Activated naive CD8-positive, alpha-beta T cell treated with anti-CD3 and anti-CD28 coated beads for 36 hours (primary cell): ENCODE data around the gene BARX2. TPM values are rescaled to one million over a fixed set of nuclear protein-coding genes. Genes with fewer than 3 reads are reported as not detected.
A peak's percentile ranks its signal among the peaks of the same experiment; 100 is the strongest.
"Not testable (repeated sequence)": the region's sequence is repeated elsewhere in the genome, so short reads cannot be mapped to it uniquely, and the experiment has no call there.

Experiments used
- DNase-seq: peaks from one replicate; pipeline ENCODE4 v3.0.0; 2021
- H3K27ac Mint-ChIP-seq: one replicate; pipeline ENCODE4 v1.8.0; 2022; ENCODE audit warnings: mild to moderate bottlenecking, moderate library complexity, mixed read lengths
- H3K27me3 Mint-ChIP-seq: one replicate; pipeline ENCODE4 v1.8.0; 2022; ENCODE audit warnings: mild to moderate bottlenecking, mixed read lengths
- H3K36me3 Mint-ChIP-seq: one replicate; pipeline ENCODE4 v1.8.0; 2021; ENCODE audit warnings: mild to moderate bottlenecking, mixed read lengths
- H3K4me1 Mint-ChIP-seq: one replicate; pipeline ENCODE4 v1.8.0; 2021; ENCODE audit warnings: mixed read lengths
- H3K4me3 Mint-ChIP-seq: one replicate; pipeline ENCODE4 v1.8.0; 2022; ENCODE audit warnings: mild to moderate bottlenecking, moderate library complexity, mixed read lengths
- H3K9me3 Mint-ChIP-seq: one replicate; pipeline ENCODE4 v1.8.0; 2022; ENCODE audit warnings: mixed read lengths
- total RNA-seq, 2 experiments: library from RNA; stranded (reverse); gene quantifications; one replicate each; pipeline ENCODE4 v1.2.3, GENCODE V29; 2021

BARX2 gene, protein sequence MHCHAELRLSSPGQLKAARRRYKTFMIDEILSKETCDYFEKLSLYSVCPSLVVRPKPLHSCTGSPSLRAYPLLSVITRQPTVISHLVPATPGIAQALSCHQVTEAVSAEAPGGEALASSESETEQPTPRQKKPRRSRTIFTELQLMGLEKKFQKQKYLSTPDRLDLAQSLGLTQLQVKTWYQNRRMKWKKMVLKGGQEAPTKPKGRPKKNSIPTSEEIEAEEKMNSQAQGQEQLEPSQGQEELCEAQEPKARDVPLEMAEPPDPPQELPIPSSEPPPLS
- total RNA-seq: under 1 TPM in 1 of 2 experiments, not detected in 1; 0.12 TPM

DNA sequence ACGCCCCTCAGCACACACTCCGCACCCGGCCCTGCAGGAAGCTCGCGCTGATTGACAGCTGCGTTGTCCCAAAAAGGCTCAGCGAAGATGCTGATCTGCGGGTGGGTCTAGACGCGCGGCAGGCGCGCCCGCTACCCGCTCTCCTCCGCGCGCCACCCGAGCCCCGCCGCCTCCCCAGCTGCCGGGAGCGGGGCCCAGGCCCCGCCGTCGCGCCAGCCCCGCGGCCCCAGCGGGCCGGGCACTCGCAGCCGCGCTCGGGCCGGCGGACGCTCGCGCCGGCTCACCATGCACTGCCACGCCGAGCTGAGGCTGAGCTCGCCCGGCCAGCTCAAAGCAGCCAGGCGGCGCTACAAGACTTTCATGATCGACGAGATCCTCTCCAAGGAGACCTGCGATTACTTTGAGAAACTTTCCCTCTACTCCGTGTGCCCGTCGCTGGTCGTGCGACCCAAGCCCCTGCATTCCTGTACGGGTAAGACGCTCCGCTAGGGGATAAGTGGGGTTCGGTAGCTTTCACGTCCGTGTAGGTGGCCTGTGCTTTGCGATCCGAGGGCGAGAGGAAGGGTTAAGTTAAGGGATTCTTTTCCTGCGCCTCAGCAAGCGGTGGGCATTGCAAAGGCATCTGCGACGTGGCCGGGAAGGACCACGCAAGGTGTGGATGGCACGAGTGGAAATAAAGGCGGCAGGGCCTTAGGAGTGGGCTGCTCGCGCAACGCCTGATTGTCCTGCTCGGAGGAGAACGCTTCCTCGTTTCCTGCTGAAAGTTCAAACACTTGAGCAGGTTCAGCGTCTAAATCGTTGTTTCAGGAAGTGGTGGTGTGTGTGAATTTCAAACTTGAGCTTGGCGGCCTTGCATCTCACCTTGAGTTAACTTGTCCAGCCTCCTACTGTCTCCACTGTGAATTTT is at the start of gene BARX2:
Gene BARX2, plus strand, starts transcription at position 98 of the 907 bp plus-strand sequence. Its CDS starts 188 bp downstream, at position 286.
- Mint-ChIP-seq H3K36me3 (no peaks in the 10 kb centered on the region), H3K9me3 (no peaks in the 10 kb centered on the region), H3K27ac (no peak within 1 kb of the TSS), H3K4me3 (peak within 1 kb of the TSS; percentile 57), H3K27me3 (peaks cover 88% of the 10 kb centered on the region), H3K4me1 (peaks cover 20% of the 10 kb centered on the region)
- DNase-seq: peak; percentile 21

DNA sequence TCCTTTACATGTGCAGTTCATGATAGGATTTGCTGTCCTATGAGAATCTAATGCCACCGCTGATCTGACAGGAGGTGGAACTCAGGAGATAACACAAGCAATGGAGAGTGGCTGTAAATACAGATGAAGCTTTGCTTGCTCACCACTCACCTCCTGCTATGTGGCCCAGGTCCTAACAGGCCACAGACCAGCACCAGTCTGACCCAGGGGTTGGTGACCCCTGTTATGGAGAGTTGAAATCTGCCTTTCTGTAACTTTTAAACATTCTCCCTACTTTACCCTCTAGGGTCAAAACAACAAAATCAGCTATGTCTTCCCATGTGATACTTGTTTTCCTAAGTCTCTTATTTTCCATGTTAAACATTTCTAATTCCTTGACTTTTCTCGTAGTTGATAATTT is 48.7 kb upstream of the BARX2 start:
- Mint-ChIP-seq H3K27ac (no peak overlapping the region), H3K36me3 (no peaks in the 10 kb centered on the region), H3K4me3 (no peak overlapping the region), H3K9me3 (no peaks in the 10 kb centered on the region), H3K4me1 (peaks cover under 1% of the 10 kb centered on the region), H3K27me3 (no peaks in the 10 kb centered on the region)
- no peak for DNase-seq

DNA sequence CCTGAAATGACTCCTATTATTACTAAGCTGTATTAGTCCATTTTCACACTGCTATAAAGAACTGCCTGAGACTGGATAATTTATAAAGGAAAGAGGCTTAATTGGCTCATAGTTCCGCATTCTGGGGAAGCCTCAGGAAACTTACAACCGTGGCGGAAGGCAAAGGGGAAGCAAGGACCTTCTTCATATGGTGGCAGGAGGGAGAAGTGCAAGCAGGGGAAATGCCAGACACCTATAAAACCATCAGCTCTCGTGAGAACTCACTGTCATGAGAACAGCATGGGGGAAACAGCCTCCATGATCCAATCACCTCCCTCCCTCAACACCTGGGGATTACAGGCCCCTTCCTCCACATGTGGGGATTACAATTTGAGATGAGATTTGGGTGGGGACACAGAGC is 47.9 kb upstream of the BARX2 start:
- H3K4me3 Mint-ChIP-seq, DNase-seq, H3K4me1 Mint-ChIP-seq, H3K36me3 Mint-ChIP-seq, H3K9me3 Mint-ChIP-seq, H3K27me3 Mint-ChIP-seq, H3K27ac Mint-ChIP-seq: not testable (repeated sequence)

DNA sequence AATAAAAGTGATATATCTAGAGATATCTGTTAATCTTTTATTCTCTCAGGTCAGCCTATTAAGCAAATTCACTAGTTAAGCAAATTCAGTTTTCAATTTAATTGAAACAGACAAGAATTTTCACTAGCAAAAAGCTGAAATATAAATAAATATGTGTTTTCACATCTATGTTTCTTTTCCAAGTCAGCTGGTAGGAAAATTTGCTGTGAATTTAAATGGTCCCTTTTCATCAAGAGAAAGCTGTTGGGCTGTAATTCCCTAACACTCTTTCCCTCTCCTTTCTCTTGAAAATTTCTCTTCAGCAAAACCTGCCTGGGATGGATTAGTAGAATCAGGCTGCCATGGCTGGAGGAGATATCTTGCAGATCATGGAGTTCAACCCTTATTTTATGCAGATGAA is 46.9 kb upstream of the BARX2 start:
- Mint-ChIP-seq H3K4me3 (no peak overlapping the region), H3K36me3 (no peaks in the 10 kb centered on the region), H3K9me3 (no peaks in the 10 kb centered on the region), H3K27ac (no peak overlapping the region), H3K27me3 (no peaks in the 10 kb centered on the region), H3K4me1 (peaks cover 2% of the 10 kb centered on the region)
- no peak for DNase-seq

DNA sequence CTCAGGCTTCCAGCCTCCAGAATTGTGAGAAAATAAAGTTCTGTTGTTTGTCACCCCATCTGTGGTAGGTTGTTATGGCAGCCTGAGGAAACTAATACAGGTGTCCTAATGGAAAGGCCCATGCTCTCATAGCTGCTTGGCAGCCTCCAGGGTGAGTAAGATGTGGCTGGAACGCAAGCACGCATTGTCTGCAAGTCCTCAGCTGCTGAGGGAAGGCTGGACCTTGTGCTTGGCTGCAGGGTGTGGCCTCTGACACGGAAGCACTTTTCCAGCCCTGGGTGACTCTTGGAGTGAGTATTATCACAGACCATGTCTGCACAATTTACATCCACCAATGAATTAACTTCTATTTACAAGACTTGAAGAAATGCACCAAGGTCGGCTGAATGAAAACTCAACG is 44.4 kb upstream of the BARX2 start:
- Mint-ChIP-seq H3K36me3 (no peaks in the 10 kb centered on the region), H3K27me3 (no peaks in the 10 kb centered on the region), H3K9me3 (no peaks in the 10 kb centered on the region), H3K4me3 (no peak overlapping the region), H3K4me1 (peaks cover 2% of the 10 kb centered on the region), H3K27ac (no peak overlapping the region)
- DNase-seq: no peak

DNA sequence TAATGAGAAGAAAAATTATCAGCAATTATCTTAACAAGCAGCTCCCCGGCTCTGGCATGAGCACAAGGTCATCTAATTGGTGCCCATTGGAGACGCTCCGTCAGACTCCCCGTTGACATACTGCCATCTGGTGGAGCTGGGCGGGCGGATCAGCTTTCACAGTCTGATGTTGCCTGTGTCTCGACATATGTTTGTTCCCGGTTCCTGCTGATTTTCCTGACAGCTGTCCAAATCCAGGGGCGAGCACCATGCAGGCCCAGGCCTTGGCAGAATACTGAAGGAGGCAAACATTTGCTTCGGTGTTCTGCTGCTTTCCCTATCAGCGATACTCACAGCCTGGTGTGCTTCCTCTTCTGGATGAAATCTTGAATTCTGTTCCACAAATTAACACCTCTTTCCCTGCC is 43.8 kb upstream of the BARX2 start:
- H3K27ac Mint-ChIP-seq: no peak overlapping the region
- H3K36me3 Mint-ChIP-seq: no peaks in the 10 kb centered on the region
- H3K9me3 Mint-ChIP-seq: no peaks in the 10 kb centered on the region
- peaks cover 2% of the 10 kb centered on the region for H3K4me1 Mint-ChIP-seq
- H3K27me3 Mint-ChIP-seq: no peaks in the 10 kb centered on the region
- peak; percentile 64 for DNase-seq
- no peak overlapping the region for H3K4me3 Mint-ChIP-seq

DNA sequence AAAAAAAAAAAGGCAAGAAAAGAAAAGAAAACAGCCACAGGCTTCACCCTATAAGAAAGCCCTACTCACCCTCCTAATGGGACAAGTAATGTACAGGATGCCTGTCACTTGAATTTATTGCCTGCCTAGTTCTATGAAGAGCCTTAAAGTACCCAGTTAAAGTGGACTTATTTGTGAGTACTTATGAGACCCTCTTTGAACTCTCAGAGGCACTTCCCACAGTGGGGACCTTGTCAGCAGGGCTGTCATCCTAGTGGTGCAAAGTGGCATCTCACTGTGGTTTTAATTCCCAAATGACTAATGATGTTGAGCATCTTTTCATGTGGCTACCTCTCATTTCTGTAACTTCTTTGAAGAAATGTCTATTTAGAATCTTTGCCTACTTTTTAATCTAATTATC is 41.8 kb upstream of the BARX2 start:
- Mint-ChIP-seq H3K36me3 (no peaks in the 10 kb centered on the region), H3K27ac (no peak overlapping the region), H3K4me3 (no peak overlapping the region), H3K27me3 (no peaks in the 10 kb centered on the region), H3K4me1 (peaks cover 2% of the 10 kb centered on the region), H3K9me3 (no peaks in the 10 kb centered on the region)
- DNase-seq: peak; percentile 11

DNA sequence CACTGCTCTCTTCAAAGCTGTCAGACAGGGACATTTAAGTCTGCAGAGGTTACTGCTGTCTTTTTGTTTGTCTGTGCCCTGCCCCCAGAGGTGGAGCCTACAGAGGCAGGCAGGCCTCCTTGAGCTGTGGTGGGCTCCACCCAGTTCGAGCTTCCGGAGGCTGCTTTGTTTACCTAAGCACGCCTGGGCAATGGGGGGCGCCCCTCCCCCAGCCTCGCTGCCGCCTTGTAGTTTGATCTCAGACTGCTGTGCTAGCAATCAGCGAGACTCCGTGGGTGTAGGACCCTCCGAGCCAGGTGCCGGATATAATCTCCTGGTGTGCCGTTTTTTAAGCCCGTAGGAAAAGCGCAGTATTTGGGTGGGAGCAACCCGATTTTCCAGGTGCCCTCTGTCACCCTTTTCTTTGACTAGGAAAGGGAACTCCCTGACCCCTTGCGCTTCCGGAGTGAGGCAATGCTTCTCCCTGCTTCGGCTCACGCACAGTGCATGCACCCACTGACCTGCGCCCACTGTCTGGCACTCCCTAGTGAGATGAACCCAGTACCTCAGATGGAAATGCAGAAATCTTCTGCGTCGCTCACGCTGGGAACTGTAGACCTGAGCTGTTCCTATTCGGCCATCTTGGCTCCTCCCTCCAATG is 31.2 kb upstream of the BARX2 start:
- H3K4me1 Mint-ChIP-seq, H3K9me3 Mint-ChIP-seq, H3K27ac Mint-ChIP-seq, H3K36me3 Mint-ChIP-seq, DNase-seq, H3K27me3 Mint-ChIP-seq: not testable (repeated sequence)
- peak overlapping the region; percentile 10 for H3K4me3 Mint-ChIP-seq

DNA sequence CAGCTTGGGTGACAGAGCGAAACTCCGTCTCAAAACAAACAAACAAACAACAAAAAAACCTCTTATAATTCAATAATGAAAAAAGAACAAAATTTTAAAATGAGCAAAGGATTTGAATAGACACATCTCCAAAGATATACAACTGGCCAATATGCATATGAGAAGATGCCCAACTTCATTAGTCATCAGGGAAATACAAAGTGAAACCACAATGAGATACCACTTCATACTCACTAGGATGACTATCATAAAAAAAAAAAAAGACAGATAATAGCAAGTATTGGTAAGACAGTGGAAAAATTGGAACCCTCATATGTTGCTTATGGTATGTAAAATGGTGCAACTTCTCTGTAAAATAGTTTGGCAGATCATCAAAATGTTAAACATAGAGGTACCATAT is 28.7 kb upstream of the BARX2 start:
- Mint-ChIP-seq H3K36me3 (no peaks in the 10 kb centered on the region), H3K9me3 (peaks cover 7% of the 10 kb centered on the region), H3K27ac (no peak overlapping the region), H3K27me3 (no peaks in the 10 kb centered on the region), H3K4me3 (no peak overlapping the region), H3K4me1 (no peaks in the 10 kb centered on the region)
- DNase-seq: no peak

DNA sequence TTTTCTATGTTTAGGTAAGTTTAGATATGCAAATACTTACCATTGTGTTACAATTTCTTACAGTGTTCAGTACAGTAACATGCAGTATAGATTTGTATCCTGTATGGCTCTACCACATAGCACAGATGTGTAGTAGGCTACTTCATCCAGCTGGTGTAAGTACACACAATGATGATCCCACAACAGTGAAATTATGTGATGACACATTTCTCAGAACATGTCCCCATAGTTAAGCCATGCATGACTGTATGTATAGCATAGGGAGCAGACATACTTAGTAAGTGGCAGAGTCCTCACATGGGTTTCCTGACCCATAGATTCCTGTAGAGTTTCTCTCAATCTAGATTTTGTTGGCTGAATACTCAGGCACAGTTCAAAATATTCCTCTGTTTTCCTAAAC is 26.8 kb upstream of the BARX2 start:
- H3K9me3 Mint-ChIP-seq: peaks cover 7% of the 10 kb centered on the region
- H3K4me3 Mint-ChIP-seq: no peak overlapping the region
- H3K27ac Mint-ChIP-seq: no peak overlapping the region
- no peak for DNase-seq
- no peaks in the 10 kb centered on the region for H3K36me3 Mint-ChIP-seq
- no peaks in the 10 kb centered on the region for H3K4me1 Mint-ChIP-seq
- no peaks in the 10 kb centered on the region for H3K27me3 Mint-ChIP-seq

DNA sequence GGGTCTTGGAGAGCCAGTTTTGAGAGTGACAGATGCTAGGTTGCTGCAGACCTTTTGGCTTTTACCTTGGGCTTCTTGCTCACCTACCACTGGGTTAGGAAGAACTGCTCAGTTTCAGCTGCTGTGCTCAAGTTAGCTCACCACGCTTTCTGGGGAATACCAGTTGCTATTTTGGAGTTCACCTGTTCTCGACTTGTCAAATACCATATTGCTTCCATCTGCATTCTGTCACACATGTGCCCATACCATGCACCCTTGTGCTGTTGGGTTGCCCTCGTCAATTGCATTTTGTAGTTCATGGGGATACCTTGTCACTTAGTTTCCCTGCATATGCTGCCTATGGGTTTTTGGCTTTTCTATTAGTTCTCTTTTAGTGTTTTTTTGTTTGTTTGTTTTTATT is 23.0 kb upstream of the BARX2 start:
- DNase-seq: no peak
- Mint-ChIP-seq H3K9me3 (no peaks in the 10 kb centered on the region), H3K36me3 (no peaks in the 10 kb centered on the region), H3K4me1 (no peaks in the 10 kb centered on the region), H3K4me3 (no peak overlapping the region), H3K27ac (no peak overlapping the region), H3K27me3 (peaks cover under 1% of the 10 kb centered on the region)

DNA sequence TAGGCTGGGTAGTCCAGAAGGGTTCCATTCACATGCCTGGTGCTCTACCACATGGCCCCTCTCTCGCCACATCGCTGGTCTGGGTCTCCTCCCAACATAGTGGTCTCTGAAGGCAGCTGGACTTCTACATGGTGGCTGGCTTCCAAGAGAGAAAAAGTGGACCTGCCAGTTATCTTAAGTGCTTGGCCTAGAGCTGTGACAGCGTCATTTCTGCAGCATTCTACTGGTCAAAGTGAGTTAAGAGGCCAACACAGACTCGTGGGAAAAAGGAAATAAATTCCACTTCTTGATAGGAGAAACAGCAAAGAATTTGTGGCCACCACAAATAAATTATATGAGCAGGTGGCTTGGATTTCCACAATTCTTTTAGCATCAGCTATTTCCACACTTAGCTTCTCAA is 21.0 kb upstream of the BARX2 start:
- Mint-ChIP-seq H3K4me3 (no peak overlapping the region), H3K36me3 (no peaks in the 10 kb centered on the region), H3K9me3 (peaks cover 5% of the 10 kb centered on the region), H3K27me3 (peaks cover 3% of the 10 kb centered on the region), H3K4me1 (no peaks in the 10 kb centered on the region), H3K27ac (no peak overlapping the region)
- DNase-seq: no peak

DNA sequence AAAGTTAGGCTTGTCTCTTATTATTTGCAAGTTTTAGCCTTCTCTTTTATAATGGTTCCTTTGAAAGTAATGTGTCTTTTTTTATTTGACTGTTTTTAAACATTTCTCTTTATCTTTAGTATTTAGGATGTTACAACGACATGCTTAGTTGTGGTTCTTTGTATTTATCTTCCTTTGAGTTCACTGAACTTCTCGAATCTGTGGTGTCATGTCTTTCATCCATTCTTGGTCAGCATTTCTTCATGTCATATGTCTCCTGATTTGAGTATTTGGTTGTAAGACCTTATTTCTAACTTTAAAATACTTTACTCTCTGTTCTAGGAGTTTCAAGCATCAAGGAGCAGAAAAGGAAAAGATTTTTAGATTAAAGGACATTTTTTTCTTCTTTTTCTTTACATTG is 15.9 kb upstream of the BARX2 start:
- no peak overlapping the region for H3K4me3 Mint-ChIP-seq
- no peak overlapping the region for H3K27ac Mint-ChIP-seq
- no peak for DNase-seq
- H3K4me1 Mint-ChIP-seq: no peaks in the 10 kb centered on the region
- H3K27me3 Mint-ChIP-seq: peaks cover 3% of the 10 kb centered on the region
- no peaks in the 10 kb centered on the region for H3K36me3 Mint-ChIP-seq
- H3K9me3 Mint-ChIP-seq: peaks cover 9% of the 10 kb centered on the region

DNA sequence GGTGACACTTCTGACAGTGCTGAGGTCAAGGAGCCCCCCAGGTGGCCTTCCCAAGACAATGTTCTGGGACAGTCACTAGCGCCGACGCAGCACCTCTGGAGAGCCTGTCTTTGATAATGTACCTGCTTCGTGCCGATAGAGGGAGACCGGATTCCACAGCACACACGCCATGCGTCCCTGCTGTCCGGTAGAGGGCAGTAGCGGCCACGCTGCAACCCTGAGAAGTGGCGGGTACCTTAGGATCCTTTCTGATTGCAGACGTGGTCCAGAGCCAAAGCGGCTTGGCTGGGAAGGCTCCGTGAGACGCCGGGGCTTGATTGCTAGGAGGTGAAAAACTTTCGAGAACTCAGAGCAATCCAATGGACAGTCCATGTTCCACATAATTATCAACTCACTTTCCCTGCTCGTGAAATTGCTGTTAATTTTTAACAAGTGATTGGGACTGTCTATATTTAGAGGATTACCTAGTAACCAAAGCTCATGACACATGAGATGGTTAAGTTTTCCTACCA is 11.4 kb upstream of the BARX2 start:
- H3K36me3 Mint-ChIP-seq: no peaks in the 10 kb centered on the region
- peaks cover 26% of the 10 kb centered on the region for H3K27me3 Mint-ChIP-seq
- DNase-seq: peak; percentile 81
- peaks cover 9% of the 10 kb centered on the region for H3K9me3 Mint-ChIP-seq
- H3K27ac Mint-ChIP-seq: no peak overlapping the region
- H3K4me3 Mint-ChIP-seq: no peak overlapping the region
- no peaks in the 10 kb centered on the region for H3K4me1 Mint-ChIP-seq

DNA sequence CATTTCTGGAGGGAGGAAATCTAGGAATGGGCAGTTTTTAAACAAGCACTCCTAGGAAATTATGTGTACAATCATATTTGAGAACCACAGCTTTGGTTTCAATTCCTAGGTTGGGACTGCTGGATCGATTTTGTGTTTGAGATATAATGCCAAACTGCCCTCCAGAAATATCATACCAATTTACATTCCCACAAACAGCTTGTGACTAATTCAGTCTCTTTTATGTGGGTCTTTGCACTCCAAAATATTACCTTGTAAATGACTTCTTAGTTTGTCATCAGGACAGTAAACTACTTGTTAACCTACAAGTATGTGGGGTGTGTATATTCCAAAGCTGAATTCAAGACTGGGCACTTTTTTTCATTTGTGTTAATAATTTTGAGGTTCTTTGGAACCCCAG is 9.8 kb upstream of the BARX2 start:
- Mint-ChIP-seq H3K27me3 (peaks cover 43% of the 10 kb centered on the region), H3K4me1 (no peaks in the 10 kb centered on the region)

More for the DNA sequence above, 9.8 kb upstream of the BARX2 start:
- Mint-ChIP-seq H3K36me3 (no peaks in the 10 kb centered on the region), H3K9me3 (no peaks in the 10 kb centered on the region), H3K4me3 (no peak overlapping the region), H3K27ac (no peak overlapping the region)
- no peak for DNase-seq
